HUES48 (cell line): Measurements from ENCODE around the gene TMEM14C.

Source experiments
- H3K27ac ChIP-seq: one replicate; pipeline ENCODE4 v1.7.0; 2013; ENCODE audit warnings: low read depth, low read length, inconsistent platforms
- H3K27me3 ChIP-seq: 2 replicates; pipeline ENCODE4 v1.6.1; 2013; ENCODE audit warnings: mild to moderate bottlenecking, low read length; ENCODE audit not compliant: control insufficient read depth, insufficient read depth
- H3K36me3 ChIP-seq: 2 replicates; pipeline ENCODE4 v1.6.1; 2013; ENCODE audit warnings: low read length; ENCODE audit not compliant: control insufficient read depth, insufficient read depth
- H3K4me1 ChIP-seq: 2 replicates; pipeline ENCODE4 v1.6.1; 2013; ENCODE audit warnings: mild to moderate bottlenecking, low read length; ENCODE audit not compliant: control insufficient read depth, insufficient read depth
- H3K4me3 ChIP-seq: 2 replicates; pipeline ENCODE4 v1.5.1; 2013; ENCODE audit warnings: mild to moderate bottlenecking, low read depth, low read length
- H3K9ac ChIP-seq: 2 replicates; pipeline ENCODE4 v1.6.1; 2013; ENCODE audit warnings: mild to moderate bottlenecking, low read depth, low read length, moderate library complexity
- H3K9me3 ChIP-seq: 2 replicates; pipeline ENCODE4 v1.6.1; 2013; ENCODE audit warnings: low read length; ENCODE audit not compliant: control insufficient read depth, insufficient read depth

The TMEM14C gene

DNA sequence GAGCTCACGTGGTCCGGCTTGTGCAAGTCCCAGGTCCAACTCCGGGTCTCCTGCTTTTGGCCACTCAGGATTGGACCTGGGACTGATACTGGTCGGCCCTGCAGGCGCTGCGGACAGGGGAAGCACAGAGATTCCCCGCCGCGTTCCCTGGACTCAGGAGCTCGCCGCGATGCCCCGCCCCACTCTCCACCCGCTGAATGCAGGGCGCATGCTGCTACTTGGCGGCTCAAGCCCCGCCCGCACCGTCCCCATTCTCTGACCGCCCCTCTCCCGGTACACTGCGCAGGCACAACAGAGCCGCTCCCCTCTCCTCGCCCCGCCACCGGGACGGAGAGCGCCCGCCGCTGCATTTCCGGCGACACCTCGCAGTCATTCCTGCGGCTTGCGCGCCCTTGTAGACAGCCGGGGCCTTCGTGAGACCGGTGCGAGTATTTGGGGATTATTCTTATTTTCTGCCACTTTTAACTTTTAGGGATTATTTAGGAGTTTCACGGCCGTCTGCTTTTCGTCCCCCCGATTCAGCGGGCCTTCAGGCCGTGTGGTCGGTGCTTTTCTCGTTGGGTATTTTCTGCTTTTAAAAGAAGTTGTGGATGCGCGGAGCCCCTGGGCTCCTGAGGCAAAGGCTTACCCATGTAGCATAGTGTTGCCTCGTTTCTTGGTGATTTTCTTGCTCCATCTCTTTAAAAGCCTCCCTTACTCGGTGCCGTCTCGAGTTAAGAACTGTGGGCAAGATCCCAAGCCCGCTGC is at the start of gene TMEM14C:
TMEM14C (plus strand) TSS at position 251 of the 747 bp plus-strand sequence. CDS start 1,544 bp downstream, outside the sequence.
- H3K27ac ChIP-seq, result peak within 1 kb of the TSS; percentile 95

DNA sequence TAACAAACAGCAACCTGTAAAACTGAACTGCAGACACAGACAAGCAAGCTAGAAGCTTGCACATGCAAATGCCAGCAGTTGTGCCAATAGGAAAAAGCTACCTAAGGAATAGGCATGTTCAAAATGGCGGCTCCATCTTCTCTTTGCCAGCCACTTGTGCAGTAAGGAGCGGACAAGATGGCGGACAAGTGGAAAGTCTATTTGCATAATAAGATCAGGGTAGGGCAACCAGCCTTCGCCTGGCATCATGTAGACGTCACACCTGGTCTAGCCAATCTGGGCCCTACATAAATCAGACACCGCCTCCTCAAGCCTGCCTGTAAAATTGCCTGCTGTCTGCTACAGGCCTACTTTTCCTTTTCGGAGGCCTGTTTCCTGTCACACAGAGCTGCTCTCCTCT is 46.5 kb upstream of the TMEM14C start:
- Histone ChIP-seq H3K9ac (no peak overlapping the region), H3K27ac (no peak overlapping the region), H3K36me3 (no peaks in the 10 kb centered on the region), H3K27me3 (no peaks in the 10 kb centered on the region), H3K4me3 (no peak overlapping the region), H3K4me1 (no peaks in the 10 kb centered on the region), H3K9me3 (no peaks in the 10 kb centered on the region)

More for the DNA sequence above, at the start of gene TMEM14C:
- H3K27me3 ChIP-seq, result no peaks in the 10 kb centered on the region
- no peaks in the 10 kb centered on the region; the same call in 1 of the 2 replicates for H3K9me3 ChIP-seq
- H3K4me1 ChIP-seq, result peaks cover 14% of the 10 kb centered on the region
- peak within 1 kb of the TSS; percentile 91 for H3K9ac ChIP-seq
- H3K4me3 ChIP-seq, result peak within 1 kb of the TSS; percentile 92
- H3K36me3 ChIP-seq, result peaks cover 33% of the 10 kb centered on the region

DNA sequence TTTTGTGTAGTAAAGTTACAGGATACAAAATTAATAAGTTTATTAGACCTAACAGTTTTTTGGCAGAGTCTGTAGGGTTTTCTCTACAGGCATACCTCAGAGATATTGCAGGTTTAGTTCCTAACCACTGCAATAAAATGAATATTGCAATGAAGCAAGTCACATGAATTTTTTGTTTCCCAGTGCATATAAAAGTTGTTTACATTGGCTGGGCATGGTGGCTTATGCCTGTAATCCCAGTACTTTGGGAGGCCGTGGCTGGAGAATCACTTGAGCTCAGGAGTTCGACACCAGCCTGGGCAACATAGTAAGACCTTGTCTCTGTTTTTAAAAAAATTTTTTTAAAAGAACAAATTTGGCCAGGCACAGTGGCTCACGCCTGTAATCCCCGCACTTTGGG is 44.4 kb upstream of the TMEM14C start:
- Histone ChIP-seq H3K4me1 (no peaks in the 10 kb centered on the region), H3K36me3 (no peaks in the 10 kb centered on the region), H3K9ac (no peak overlapping the region), H3K4me3 (no peak overlapping the region), H3K27me3 (no peaks in the 10 kb centered on the region), H3K9me3 (no peaks in the 10 kb centered on the region), H3K27ac (no peak overlapping the region)

DNA sequence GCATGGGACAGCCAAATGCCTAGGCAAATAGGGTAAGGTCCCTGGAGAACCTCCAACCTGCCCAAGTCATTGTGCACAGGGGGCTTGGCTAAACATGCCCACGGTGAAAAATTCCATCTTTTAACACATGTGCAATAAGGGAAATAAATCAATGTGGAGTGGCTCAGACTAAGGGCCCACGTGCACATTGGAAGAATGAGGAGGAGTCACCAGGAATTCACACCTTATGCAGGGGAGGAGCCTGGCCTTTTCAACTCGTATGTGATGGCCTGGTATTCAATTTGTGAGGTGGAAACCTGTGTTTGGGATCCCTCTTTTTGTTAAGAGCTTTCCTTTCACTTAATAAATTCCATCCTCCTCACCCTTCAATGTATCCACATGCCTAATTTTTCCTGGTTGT is 41.1 kb upstream of the TMEM14C start:
- no peaks in the 10 kb centered on the region for H3K27me3 ChIP-seq
- H3K4me1 ChIP-seq, result no peaks in the 10 kb centered on the region
- no peak overlapping the region for H3K27ac ChIP-seq
- H3K4me3 ChIP-seq, result no peak overlapping the region
- H3K9me3 ChIP-seq, result no peaks in the 10 kb centered on the region
- no peaks in the 10 kb centered on the region for H3K36me3 ChIP-seq
- no peak overlapping the region for H3K9ac ChIP-seq

DNA sequence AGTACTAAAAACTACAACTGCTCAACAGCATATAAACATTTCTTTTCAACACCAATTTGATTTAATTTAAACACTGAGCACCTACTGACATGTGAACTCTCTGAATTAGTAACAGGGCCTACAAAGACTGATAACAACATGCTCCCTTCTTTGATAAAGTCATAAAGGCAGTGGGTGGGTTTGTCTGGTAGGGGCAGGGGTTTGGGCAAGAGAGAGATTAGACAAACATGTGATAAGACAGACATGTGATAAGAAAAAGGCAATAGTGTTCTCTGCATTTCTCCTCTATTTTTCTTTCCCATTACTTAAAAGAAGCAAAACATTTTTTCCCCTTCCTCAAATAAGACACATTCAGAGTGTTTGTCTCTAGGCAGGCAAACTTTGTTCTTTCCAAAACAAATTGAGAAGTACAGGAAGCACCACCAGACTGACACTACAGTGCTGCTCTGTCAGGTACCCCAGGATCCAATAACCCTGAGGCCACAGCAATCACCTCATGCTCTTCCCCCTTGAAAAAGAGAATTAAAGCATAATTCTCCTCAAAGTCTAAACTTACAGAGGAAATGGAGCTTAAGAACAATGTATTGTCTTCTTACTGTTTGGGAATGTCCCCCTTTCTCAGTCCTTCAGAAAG is 40.4 kb upstream of the TMEM14C start:
- Histone ChIP-seq H3K27ac (no peak overlapping the region), H3K4me1 (peaks cover 2% of the 10 kb centered on the region; the same call in 1 of the 2 replicates), H3K9me3 (no peaks in the 10 kb centered on the region), H3K36me3 (no peaks in the 10 kb centered on the region), H3K9ac (no peak overlapping the region), H3K4me3 (no peak overlapping the region), H3K27me3 (no peaks in the 10 kb centered on the region)

DNA sequence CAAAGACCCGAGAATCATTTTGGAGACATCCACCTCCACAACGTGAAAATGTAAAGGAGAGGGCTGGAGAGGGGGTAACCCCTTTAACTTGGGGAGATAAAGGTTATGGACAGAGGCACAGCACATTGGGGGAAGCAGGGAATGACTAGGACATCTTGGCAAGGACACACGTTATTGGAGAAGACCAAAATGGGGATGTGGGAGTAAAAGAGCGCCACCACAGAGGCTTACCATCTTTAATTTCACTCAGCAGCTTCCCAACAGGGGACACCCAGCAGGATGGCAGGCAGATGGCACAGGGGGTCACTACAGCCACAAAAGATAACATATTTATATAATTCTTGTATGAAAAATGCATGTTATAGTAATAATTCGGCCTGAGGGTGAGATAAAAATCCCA is 38.3 kb upstream of the TMEM14C start:
- H3K4me1 ChIP-seq, result peaks cover 3% of the 10 kb centered on the region; the same call in 1 of the 2 replicates

DNA sequence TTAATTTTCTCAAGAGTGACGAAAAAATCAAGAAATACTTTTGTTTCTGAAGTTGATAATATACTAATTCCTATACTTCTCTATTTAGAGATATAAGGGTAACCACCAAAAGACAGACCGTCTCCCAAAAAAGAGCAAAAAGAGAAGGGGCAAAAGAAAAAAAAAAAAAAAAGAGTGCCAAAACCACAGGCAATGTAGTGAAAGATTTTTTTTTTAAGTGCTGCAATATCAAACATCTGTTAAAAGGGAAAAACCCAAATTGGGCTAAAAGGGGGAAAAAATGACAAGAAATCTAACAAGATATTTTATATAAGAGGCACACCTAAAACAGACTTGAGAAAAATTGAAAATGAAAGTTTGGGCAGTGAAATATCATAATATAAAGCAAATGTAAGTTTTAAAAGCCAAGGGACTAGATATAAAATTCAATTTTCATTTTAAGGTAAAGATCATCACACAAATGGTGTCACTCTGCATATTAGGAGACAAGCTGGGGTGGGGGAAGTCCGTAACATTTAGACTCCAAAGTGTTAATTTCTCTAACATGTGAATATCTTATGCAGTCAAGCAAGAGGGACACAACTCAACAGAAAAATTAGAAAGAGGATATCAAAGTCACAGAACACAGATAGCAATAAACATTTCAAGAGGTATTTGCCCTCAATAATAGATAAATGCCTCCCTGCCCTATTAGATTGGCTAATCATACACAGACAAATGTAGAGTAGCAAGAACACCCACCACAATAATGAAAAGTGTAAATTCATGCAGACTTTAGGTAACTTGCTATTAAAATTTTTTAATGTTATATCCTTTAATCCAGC is 37.6 kb upstream of the TMEM14C start:
- Histone ChIP-seq H3K36me3 (no peaks in the 10 kb centered on the region), H3K9ac (no peak overlapping the region), H3K27me3 (no peaks in the 10 kb centered on the region), H3K27ac (no peak overlapping the region), H3K4me1 (peaks cover 3% of the 10 kb centered on the region; the same call in 1 of the 2 replicates), H3K4me3 (no peak overlapping the region), H3K9me3 (no peaks in the 10 kb centered on the region)

More for the DNA sequence above, 38.3 kb upstream of the TMEM14C start:
- H3K27me3 ChIP-seq, result no peaks in the 10 kb centered on the region
- H3K9me3 ChIP-seq, result no peaks in the 10 kb centered on the region
- H3K27ac ChIP-seq, result no peak overlapping the region
- H3K36me3 ChIP-seq, result no peaks in the 10 kb centered on the region
- no peak overlapping the region for H3K9ac ChIP-seq
- no peak overlapping the region for H3K4me3 ChIP-seq

DNA sequence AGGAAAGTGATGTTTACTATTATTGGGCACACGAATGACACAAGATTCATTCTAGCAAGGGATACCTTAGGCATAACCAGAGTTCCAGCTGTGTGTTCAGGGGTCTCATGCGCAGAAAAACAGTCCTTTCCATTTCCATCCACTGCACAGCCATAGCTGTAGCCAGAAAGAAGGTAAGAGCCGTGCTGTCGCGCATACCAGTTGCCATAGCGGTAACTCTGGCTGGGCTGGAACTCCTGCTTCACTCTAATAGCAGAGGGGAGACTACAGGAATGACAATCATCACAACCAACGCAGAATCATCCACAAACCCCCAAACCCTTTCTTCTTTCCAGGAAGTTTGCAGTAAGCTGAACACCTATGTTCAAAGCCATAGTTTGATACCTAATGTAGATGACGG is 36.0 kb upstream of the TMEM14C start:
- H3K4me3 ChIP-seq, result no peak overlapping the region
- no peaks in the 10 kb centered on the region for H3K36me3 ChIP-seq
- no peak overlapping the region for H3K27ac ChIP-seq
- no peaks in the 10 kb centered on the region for H3K9me3 ChIP-seq
- H3K4me1 ChIP-seq, result peaks cover 3% of the 10 kb centered on the region; the same call in 1 of the 2 replicates
- no peaks in the 10 kb centered on the region for H3K27me3 ChIP-seq
- no peak overlapping the region for H3K9ac ChIP-seq

DNA sequence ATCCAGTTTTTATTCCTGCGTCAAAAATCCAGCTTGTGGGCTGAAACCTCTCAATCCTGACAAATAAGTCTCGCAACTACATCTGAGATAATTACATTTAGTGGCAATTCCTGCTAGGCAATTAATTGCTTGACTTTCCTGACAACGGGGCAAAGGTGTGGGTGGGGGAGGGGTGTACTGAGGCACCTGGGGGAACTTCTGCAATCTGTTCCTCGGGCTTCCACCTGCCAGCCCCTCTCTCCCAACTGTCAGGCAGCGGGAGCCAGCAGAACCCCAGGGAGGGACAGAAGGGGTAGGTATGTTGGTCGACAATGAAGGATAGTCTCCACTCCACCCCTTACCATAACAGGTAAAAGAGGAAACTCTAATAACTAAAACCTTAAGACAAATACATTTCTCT is 35.3 kb upstream of the TMEM14C start:
- no peak overlapping the region for H3K4me3 ChIP-seq
- H3K4me1 ChIP-seq, result peaks cover 3% of the 10 kb centered on the region; the same call in 1 of the 2 replicates
- no peak overlapping the region for H3K27ac ChIP-seq
- H3K9me3 ChIP-seq, result no peaks in the 10 kb centered on the region
- no peaks in the 10 kb centered on the region for H3K36me3 ChIP-seq
- no peak overlapping the region for H3K9ac ChIP-seq
- no peaks in the 10 kb centered on the region for H3K27me3 ChIP-seq

DNA sequence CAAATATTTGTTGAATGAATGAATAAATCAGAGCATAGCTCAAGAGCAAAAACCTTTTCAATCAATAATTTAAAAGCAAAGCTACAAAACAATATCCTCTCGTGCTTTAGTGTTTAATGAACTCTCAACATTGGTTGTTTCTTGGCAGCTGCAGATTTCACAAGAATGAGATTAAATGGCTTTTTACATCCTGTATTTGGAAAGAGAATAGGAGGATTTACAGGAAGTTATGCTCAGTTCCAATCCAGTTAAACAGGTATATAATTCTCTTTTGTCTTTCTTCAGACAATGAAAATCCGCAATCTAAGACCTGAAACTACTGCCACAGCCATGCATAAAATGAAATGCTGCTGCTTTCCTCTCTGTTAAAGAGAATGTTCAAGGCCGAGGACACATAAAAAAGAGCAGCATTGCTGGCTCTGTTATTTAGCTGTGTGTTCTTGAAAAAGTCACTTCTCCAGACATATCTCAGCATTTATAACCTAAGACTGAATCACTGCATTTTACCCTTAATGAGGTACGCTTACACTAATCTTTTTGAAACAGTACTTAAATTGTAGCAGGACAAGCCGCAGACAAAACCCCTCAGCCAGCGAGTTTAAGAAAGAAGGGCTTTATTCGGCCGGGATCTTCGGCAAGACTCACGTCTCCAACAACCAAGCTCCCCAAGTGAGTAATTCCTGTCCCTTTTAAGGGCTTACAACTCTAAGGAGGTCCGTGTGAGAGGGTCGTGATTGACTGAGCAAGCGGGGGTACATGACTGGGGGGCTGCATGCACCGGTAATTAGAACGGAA is 32.0 kb upstream of the TMEM14C start:
- no peak overlapping the region for H3K9ac ChIP-seq
- H3K9me3 ChIP-seq, result no peaks in the 10 kb centered on the region
- H3K27ac ChIP-seq, result peak overlapping the region; percentile 52
- H3K36me3 ChIP-seq, result no peaks in the 10 kb centered on the region
- H3K4me3 ChIP-seq, result no peak overlapping the region
- H3K27me3 ChIP-seq, result no peaks in the 10 kb centered on the region
- H3K4me1 ChIP-seq, result peaks cover 3% of the 10 kb centered on the region; the same call in 1 of the 2 replicates
